GM19035 (cell line): ENCODE measurements around the gene TOP3B.

Experiments used
- ATAC-seq: cut with Tn5 transposase; IDR thresholded peaks from one replicate; pipeline ENCODE4 v1.9.1; 2021; ENCODE audit not compliant: unreplicated experiment

Gene TOP3B

GRCh38 chr22:22011964-22012363 lies 29.4 kb upstream of the TOP3B start:
- ATAC-seq, result no peak

- no peak for ATAC-seq
Observed at GRCh38 chr22:22010358-22010757, 27.8 kb upstream of the TOP3B start.

GRCh38 chr22:22009661-22010060 lies 27.1 kb upstream of the TOP3B start:
- no peak for ATAC-seq

GRCh38 chr22:22006596-22006990 lies 24.0 kb upstream of the TOP3B start:
- no peak for ATAC-seq

- no peak for ATAC-seq
Observed at GRCh38 chr22:22005945-22006595, 23.5 kb upstream of the TOP3B start.

- ATAC-seq, result no peak
Observed at GRCh38 chr22:22003233-22003632, 20.6 kb upstream of the TOP3B start.

GRCh38 chr22:22002526-22003055 lies 20.0 kb upstream of the TOP3B start:
- ATAC-seq, result no peak

GRCh38 chr22:22001664-22002525 lies 19.3 kb upstream of the TOP3B start:
- no peak for ATAC-seq

GRCh38 chr22:21998595-21999247 lies 16.1 kb upstream of the TOP3B start:
- ATAC-seq, result no peak

- no peak for ATAC-seq
Observed at GRCh38 chr22:21996175-21996720, 13.7 kb upstream of the TOP3B start.

GRCh38 chr22:21995660-21996059 lies 13.1 kb upstream of the TOP3B start:
- ATAC-seq, result no peak

- ATAC-seq, result no peak
Observed at GRCh38 chr22:21994881-21995444, 12.4 kb upstream of the TOP3B start.

GRCh38 chr22:21992593-21993237 lies 10.1 kb upstream of the TOP3B start:
- ATAC-seq, result no peak

- ATAC-seq, result no peak
Observed at GRCh38 chr22:21991774-21992173, 9.2 kb upstream of the TOP3B start.

- ATAC-seq, result no peak
Observed at GRCh38 chr22:21991304-21991596, 8.7 kb upstream of the TOP3B start.

GRCh38 chr22:21990445-21991303 lies 8.1 kb upstream of the TOP3B start:
- ATAC-seq, result no peak

GRCh38 chr22:21989049-21989448 lies 6.5 kb upstream of the TOP3B start:
- ATAC-seq, result no peak

- ATAC-seq, result no peak
Observed at GRCh38 chr22:21985214-21985613, 2.6 kb upstream of the TOP3B start.

GRCh38 chr22:21984793-21985192 lies 2.2 kb upstream of the TOP3B start:
- ATAC-seq, result no peak

GRCh38 chr22:21981874-21982273 lies 713 bp downstream of the TOP3B start:
- ATAC-seq, result no peak
